GOT3 (cell line): Measurements from ENCODE around the gene CELF4.

Experiments used
- DNase-seq: peaks from one replicate; lab custom pipeline; 2025; ENCODE audit warnings: mixed read lengths; lab: John Stamatoyannopoulos, UW

CELF4 gene

GRCh38 chr18:37253394-37254235 lies 312.0 kb downstream of the CELF4 start:
- DNase-seq = no peak

- no peak for DNase-seq
Measured at GRCh38 chr18:37252854-37253393, 312.7 kb downstream of the CELF4 start.

- no peak for DNase-seq
Measured at GRCh38 chr18:37252342-37252741, 313.3 kb downstream of the CELF4 start.

GRCh38 chr18:37251679-37252078 lies 313.9 kb downstream of the CELF4 start:
- no peak for DNase-seq

GRCh38 chr18:37249895-37250618 lies 315.5 kb downstream of the CELF4 start:
- DNase-seq = no peak

- DNase-seq = no peak
Measured at GRCh38 chr18:37249171-37249886, 316.3 kb downstream of the CELF4 start.

GRCh38 chr18:37248281-37248680 lies 317.3 kb downstream of the CELF4 start:
- no peak for DNase-seq

- no peak for DNase-seq
Measured at GRCh38 chr18:37247497-37248161, 318.0 kb downstream of the CELF4 start.

- no peak for DNase-seq
Measured at GRCh38 chr18:37246779-37247340, 318.7 kb downstream of the CELF4 start.

GRCh38 chr18:37244618-37245017 lies 321.0 kb downstream of the CELF4 start:
- no peak for DNase-seq

GRCh38 chr18:37243741-37244140 lies 321.9 kb downstream of the CELF4 start:
- no peak for DNase-seq

- DNase-seq = no peak
Measured at GRCh38 chr18:37242826-37243560, 322.6 kb downstream of the CELF4 start.

GRCh38 chr18:37242091-37242490 lies 323.5 kb downstream of the CELF4 start:
- DNase-seq = no peak

- DNase-seq = no peak
Measured at GRCh38 chr18:37238282-37239108, 327.1 kb downstream of the CELF4 start.

- no peak for DNase-seq
Measured at GRCh38 chr18:37235583-37235982, 330.0 kb downstream of the CELF4 start.

- no peak for DNase-seq
Measured at GRCh38 chr18:37231251-37231650, 334.3 kb downstream of the CELF4 start.

GRCh38 chr18:37230768-37231167 lies 334.8 kb downstream of the CELF4 start:
- no peak for DNase-seq

- DNase-seq = no peak
Measured at GRCh38 chr18:37225279-37225678, 340.3 kb downstream of the CELF4 start.

GRCh38 chr18:37222999-37223378 lies 342.6 kb downstream of the CELF4 start:
- DNase-seq = no peak
